GM12878 (cell line): ENCODE data around the gene PLVAP. TPM values are rescaled to one million over a fixed set of nuclear protein-coding genes. Genes with fewer than 3 reads are reported as not detected.

ENCODE experiments used
- ATAC-seq: fragments of 200-7000 bp; cut with Tn5 transposase; 3 replicates; pipeline ENCODE4 v1.9.1; 2020; ENCODE audit warnings: mild to moderate bottlenecking, moderate library complexity
- Bru-seq: library from RNA; stranded (reverse); fragments of 400-500 nt; gene quantifications from one replicate; lab custom pipeline; 2021; lab: Mats Ljungman, UMichigan
- BruChase-seq, 2 experiments: library from RNA; stranded (reverse); fragments of 400-500 nt; gene quantifications; one replicate each; lab custom pipeline; 2021; lab: Mats Ljungman, UMichigan
- BruUV-seq: library from RNA; stranded (reverse); fragments of 400-500 nt; replicated peaks from 2 replicates; lab custom pipeline; 2021; lab: Mats Ljungman, UMichigan
- CTCF ChIA-PET: fragments of 300-600 bp; sonication (Branson Sonifier 250); formaldehyde crosslinking; extraction: SDS; loops from one replicate; lab custom pipeline; 2021; ENCODE audit warnings: inconsistent platforms; lab: Yijun Ruan, JAX
- POLR2A ChIA-PET: fragments of 350-600 bp; formaldehyde crosslinking; extraction: SDS; loops from one replicate; lab custom pipeline; 2021; ENCODE audit warnings: inconsistent platforms; lab: Charles Lee
- RAD21 ChIA-PET: fragments of 300-600 bp; sonication (Branson Sonifier 250); formaldehyde crosslinking; loops from one replicate; lab custom pipeline; 2023; ENCODE audit warnings: antibody characterized with exemption; ENCODE audit not compliant: unreplicated experiment; lab: Charles Lee
- SMC1A ChIA-PET: fragments of 300-600 bp; sonication (Branson Sonifier 250); formaldehyde crosslinking; loops from one replicate; lab custom pipeline; 2023; ENCODE audit not compliant: unreplicated experiment, uncharacterized antibody; lab: Charles Lee
- DNase-seq: peaks from one replicate; pipeline ENCODE4 v3.0.0-alpha.2; 2011; ENCODE audit warnings: low read depth, low spot score
- FAIRE-seq: peaks from 3 replicates; lab custom pipeline; 2011; peaks lifted over from hg19 to GRCh38; lab: Jason Lieb, UNC
- H2AFZ ChIP-seq: 2 replicates; pipeline ENCODE4 v1.6.0; 2011; ENCODE audit warnings: low read depth, low read length, control low read depth; ENCODE audit not compliant: control insufficient read depth
- H3K27ac ChIP-seq: 2 replicates; pipeline ENCODE4 v1.5.1; 2011; ENCODE audit warnings: control low read depth; ENCODE audit not compliant: control insufficient read depth, insufficient read depth
- H3K27me3 ChIP-seq, 2 experiments: replicated peaks in 1 of 2; 2 replicates each; pipeline versions ENCODE4 v1.6.0 to v1.6.1; 2011; ENCODE audit warnings: low read length in 1 of 2; ENCODE audit not compliant: control insufficient read depth in 2 of 2, insufficient read depth in 2 of 2
- H3K36me3 ChIP-seq, 2 experiments: 2 replicates each; pipeline ENCODE4 v1.5.1; 2011; ENCODE audit warnings: low read length in 1 of 2; ENCODE audit not compliant: control insufficient read depth in 2 of 2, insufficient read depth in 2 of 2
- H3K4me1 ChIP-seq: 2 replicates; pipeline ENCODE4 v1.6.1; 2011; ENCODE audit warnings: mild to moderate bottlenecking, low read length, moderate library complexity, mixed read lengths; ENCODE audit not compliant: control insufficient read depth, insufficient read depth
- H3K4me2 ChIP-seq: 2 replicates; pipeline ENCODE4 v1.6.0; 2011; ENCODE audit warnings: control low read depth; ENCODE audit not compliant: control insufficient read depth, insufficient read depth
- H3K4me3 ChIP-seq: fragments of 200-600 bp; sonication (generic); 2 replicates; pipeline ENCODE4 v1.5.1; 2016
- H3K79me2 ChIP-seq: 2 replicates; pipeline ENCODE4 v1.6.0; 2011; ENCODE audit warnings: low read length; ENCODE audit not compliant: control insufficient read depth, insufficient read depth
- H3K9ac ChIP-seq: 2 replicates; pipeline ENCODE4 v1.8.0; 2011; ENCODE audit warnings: low read length, control low read depth, mixed read lengths; ENCODE audit not compliant: control insufficient read depth, insufficient read depth
- H3K9me3 ChIP-seq: replicated peaks from 3 replicates; pipeline ENCODE4 v1.5.1; 2011; ENCODE audit warnings: mild to moderate bottlenecking, low read length; ENCODE audit not compliant: control insufficient read depth, insufficient read depth
- H4K20me1 ChIP-seq: 2 replicates; pipeline ENCODE4 v1.6.0; 2011; ENCODE audit not compliant: control insufficient read depth, insufficient read depth
- BCL3 ChIP-seq: IDR thresholded peaks from 2 replicates; pipeline ENCODE4 v1.6.1; 2011; ENCODE audit warnings: borderline replicate concordance, low read depth, mild to moderate bottlenecking, moderate library complexity, low read length; ENCODE audit not compliant: insufficient read depth, poor library complexity, severe bottlenecking
- CHD2 ChIP-seq: IDR thresholded peaks from 2 replicates; pipeline ENCODE4 v1.6.1; 2011; ENCODE audit warnings: low read depth, low read length, improper control_type of control experiment, borderline replicate concordance
- JUND ChIP-seq: IDR thresholded peaks from 2 replicates; pipeline ENCODE4 v1.6.1; 2012; ENCODE audit warnings: low read depth, mild to moderate bottlenecking, low read length, improper control_type of control experiment, moderate library complexity
- WGBS: methylation state at CpG from one replicate; pipeline ENCODE4 v1.1.6; 2016; ENCODE audit warnings: low lambda C conversion rate; ENCODE audit not compliant: insufficient replicate concordance, insufficient coverage; ENCODE audit errors: missing lambda C conversion rate; 5-methylcytosine and 5-hydroxymethylcytosine counted together
- in situ Hi-C: fragments of 300-500 bp; cut with MboI; formaldehyde crosslinking; loops from 9 replicates; pipeline ENCODE4 v1.14.3; 2018; ENCODE audit warnings: mixed read lengths
- intact Hi-C: fragments of 100-400 bp; cut with micrococcal nuclease; formaldehyde crosslinking; loops from one replicate; pipeline ENCODE4 v1.14.2; 2022; ENCODE audit not compliant: unreplicated experiment
- long read RNA-seq, 2 experiments: library from polyadenylated mRNA; unstranded; transcript quantifications; one replicate each; pipeline ENCODE4 v2.0.0, GENCODE V29; 2019 to 2020
- polyA minus RNA-seq, 3 experiments: library from RNA; depleted of rRNA, polyadenylated mRNA; stranded (reverse); fragments of >200 nt; gene quantifications; 2 replicates each; pipeline ENCODE4 v1.2.3, GENCODE V29; 2011
- polyA plus RNA-seq, 11 experiments: library from polyadenylated mRNA; depleted of rRNA in 4 of 11; unstranded in 6 of 11; stranded (reverse) in 5 of 11; fragments of >200 nt; fragmentation: Nextera tagmentation in 4 of 11; fragmentation: Illumina TruSeq in 1 of 11; extraction: Ambion mirVana in 4 of 11; extraction: Trizol in 1 of 11; gene quantifications; 1 replicate in 1 of 11; 2 replicates in 10 of 11; pipeline versions ENCODE4 v1.2.1 to v1.2.3, GENCODE V29; 2011 to 2016; ENCODE audit warnings: inconsistent platforms in 2 of 11, missing spikeins in 2 of 11, low read depth in 1 of 11
- total RNA-seq, 4 experiments: library from RNA; depleted of rRNA in 3 of 4; stranded (reverse); fragments of >200 nt in 3 of 4; fragmentation: Illumina TruSeq in 1 of 4; extraction: Trizol in 1 of 4; gene quantifications; 2 replicates each; pipeline versions ENCODE4 v1.2.1 to v1.2.3, GENCODE V29; 2013 to 2021

The PLVAP gene
- 1.1 and 1.7 TPM in 2 replicates for total RNA-seq (2013; cell fraction: nucleolus; rRNA removed)
- total RNA-seq (2014; rRNA removed) (0.06 TPM in 1 of 2 replicates, not detected in the other), total RNA-seq (2014; rRNA removed; fragmentation: Illumina TruSeq; extraction: Trizol) (0.18 TPM in 1 of 2 replicates, not detected in the other), total RNA-seq (2021) (0.08 and 0.54 TPM in 2 replicates), polyA plus RNA-seq (2011; rRNA removed) (0.05 TPM in 1 of 2 replicates, not detected in the other), polyA plus RNA-seq (2014; fragmentation: Illumina TruSeq; extraction: Trizol) (0.04 TPM in 1 of 2 replicates, not detected in the other), polyA plus RNA-seq (2014; fragmentation: Nextera tagmentation; extraction: Ambion mirVana) (not detected), polyA plus RNA-seq (2014; rRNA removed) (0.03 and 0.41 TPM in 2 replicates), polyA plus RNA-seq (2016; fragmentation: Nextera tagmentation; extraction: Ambion mirVana) (not detected), polyA minus RNA-seq (2011; rRNA and poly(A)+ RNA removed) (not detected in 2 replicates), Bru-seq, nascent RNA (percentile 8 among the genes with signal in this experiment), BruChase-seq, experiment 1, labeled RNA remaining after a 6-hour chase (percentile 21 among the genes with signal in this experiment), BruChase-seq, experiment 2, labeled RNA remaining after a 2-hour chase (percentile 8 among the genes with signal in this experiment)
- polyA plus RNA-seq (2011; ENCODE audit: low read depth) = not detected
- 0.01 and 0.05 TPM in 2 replicates for polyA plus RNA-seq (2011; cell fraction: cytosol; rRNA removed)
- 0.31 and 0.39 TPM in 2 replicates for polyA plus RNA-seq (2011; cell fraction: nucleus; rRNA removed)
- 0.21 and 0.23 TPM in 2 replicates for polyA plus RNA-seq (2012)
- not detected in 2 replicates for polyA minus RNA-seq (2011; cell fraction: cytosol; rRNA and poly(A)+ RNA removed)
- polyA minus RNA-seq (2011; cell fraction: nucleus; rRNA and poly(A)+ RNA removed) = not detected in 2 replicates
- long read RNA-seq, experiment 1 = 0 reads
- long read RNA-seq, experiment 2 = 0 reads

- Histone ChIP-seq H3K4me3 (no peak within 1 kb of the TSS), H3K9me3 (no peaks in the 10 kb centered on the region; the same call in 2 of the 3 replicates), H3K36me3 (no peaks in the 10 kb centered on the region), H2AFZ (no peak within 1 kb of the TSS), H3K9ac (no peak within 1 kb of the TSS), H3K79me2 (no peaks in the 10 kb centered on the region), H3K4me1 (peaks cover 11% of the 10 kb centered on the region), H4K20me1 (no peaks in the 10 kb centered on the region), H3K27ac (no peak within 1 kb of the TSS), H3K4me2 (no peak within 1 kb of the TSS), H3K27me3 (no peaks in the 10 kb centered on the region)
- 70% methylated on average over 37 of the region's 39 CpGs for WGBS
- DNase-seq (no peak), FAIRE-seq (no peak), ATAC-seq (no peak)
- RAD21 ChIA-PET = interaction anchor here (0.8 kb wide), 1 partner anchor 28 kb away, joined by 3 read pairs; no protein-coding TSS in a partner anchor
- BruUV-seq = no TSS peak
- POLR2A ChIA-PET = interaction anchor here (0.5 to 0.7 kb wide), 2 partner anchors 18 to 53 kb away, joined by 4 to 5 read pairs; no protein-coding TSS in a partner anchor
- intact Hi-C loops (no loop called here), in situ Hi-C loops (no loop called here)
- CTCF ChIA-PET = interaction anchor here (2.4 kb wide), 1 partner anchor 14 kb away, joined by 7 read pairs; no protein-coding TSS in a partner anchor
- SMC1A ChIA-PET = interaction anchor here (1.2 kb wide), 1 partner anchor 21 kb away, joined by 3 read pairs; no protein-coding TSS in a partner anchor
- TF ChIP-seq JUND (no peak), CHD2 (no peak), BCL3 (no peak)
These were observed at the start of gene PLVAP for GRCh38 chr19:17376935-17377600. Gene PLVAP, minus strand, starts transcription at chr19:17377342. Its CDS starts 54 bp downstream, at chr19:17377288.
